ENCODE data around the gene ANKRD11.
"Not testable (repeated sequence)": the region's sequence is repeated elsewhere in the genome, so short reads cannot be mapped to it uniquely, and the experiment has no call there.

Gene ANKRD11

GRCh38 chr16:89383095-89384003 lies 107.0 kb downstream of the ANKRD11 start:
- Histone ChIP-seq H3K27ac (ENCODE audit: low read length) (no peak overlapping the region), H3K27me3 (replicated peaks; ENCODE audit: insufficient read depth, low read length) (no peaks in the 10 kb centered on the region), H4K20me1 (ENCODE audit: insufficient read depth, low read length) (peaks cover 15% of the 10 kb centered on the region; the same call in 1 of the 2 replicates), H3K9me2 (replicated peaks; ENCODE audit: insufficient read depth, low read length) (no peaks in the 10 kb centered on the region), H3K36me3 (replicated peaks; ENCODE audit: insufficient read depth, low read length) (no peaks in the 10 kb centered on the region), H3K9ac (ENCODE audit: low read length) (no peak overlapping the region), H3K4me2 (ENCODE audit: low read depth, low read length) (no peak overlapping the region), H3K4me3 (ENCODE audit: low read length) (no peak overlapping the region), H3F3A (ENCODE audit: insufficient read depth, low read length) (no peaks in the 10 kb centered on the region), H3K9me3 (replicated peaks; ENCODE audit: insufficient read depth, low read length) (no peaks in the 10 kb centered on the region), H3K4me1 (ENCODE audit: low read length) (no peaks in the 10 kb centered on the region), H2AFZ (ENCODE audit: low read length) (no peak overlapping the region), H3K79me2 (ENCODE audit: low read length) (peaks cover 96% of the 10 kb centered on the region)
- DNase-seq, result no peak
- TF ChIP-seq EZH2 (optimal IDR thresholded peaks at IDR 0.05; ENCODE audit: low read depth, low read length) (no peak), CTCF (IDR thresholded peaks at IDR 0.05; ENCODE audit: low read length) (no peak), EZH2phosphoT487 (IDR thresholded peaks at IDR 0.05; ENCODE audit: low read length) (no peak)

- not testable (repeated sequence) for H3K36me3 ChIP-seq (replicated peaks; ENCODE audit: insufficient read depth, low read length); H3F3A ChIP-seq (ENCODE audit: insufficient read depth, low read length); H3K4me3 ChIP-seq (ENCODE audit: low read length); H3K4me2 ChIP-seq (ENCODE audit: low read depth, low read length); H3K9me2 ChIP-seq (replicated peaks; ENCODE audit: insufficient read depth, low read length); DNase-seq; H3K4me1 ChIP-seq (ENCODE audit: low read length); H3K27ac ChIP-seq (ENCODE audit: low read length); H3K9me3 ChIP-seq (replicated peaks; ENCODE audit: insufficient read depth, low read length); H3K9ac ChIP-seq (ENCODE audit: low read length); H3K27me3 ChIP-seq (replicated peaks; ENCODE audit: insufficient read depth, low read length); H2AFZ ChIP-seq (ENCODE audit: low read length)
- H4K20me1 ChIP-seq (ENCODE audit: insufficient read depth, low read length), result peaks cover 15% of the 10 kb centered on the region; the same call in 1 of the 2 replicates
- H3K79me2 ChIP-seq (ENCODE audit: low read length), result peaks cover 96% of the 10 kb centered on the region
These were observed 107.8 kb downstream of the ANKRD11 start for GRCh38 chr16:89382555-89382954.

DNA sequence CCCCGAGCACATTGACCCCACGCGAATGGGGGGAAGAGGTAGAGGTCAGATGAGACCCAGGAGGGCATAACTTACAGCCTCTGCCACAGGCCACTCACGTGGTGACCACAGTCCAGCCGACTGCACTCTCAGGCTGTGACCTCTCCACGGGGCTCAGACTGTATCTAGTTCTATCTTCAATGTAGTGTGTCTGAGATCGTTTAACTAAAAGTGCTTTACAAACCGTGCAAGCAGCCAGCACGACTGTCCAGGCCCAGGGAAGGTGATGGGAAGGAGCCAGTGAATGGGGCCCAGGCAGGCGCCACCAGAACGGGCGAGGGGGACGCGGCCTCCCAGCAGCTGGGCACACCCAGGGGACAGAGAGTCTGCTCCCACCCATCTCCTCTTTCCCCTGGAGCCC lies 108.6 kb downstream of the ANKRD11 start:
- Histone ChIP-seq H3F3A (ENCODE audit: insufficient read depth, low read length) (no peaks in the 10 kb centered on the region), H3K36me3 (replicated peaks; ENCODE audit: insufficient read depth, low read length) (no peaks in the 10 kb centered on the region), H3K9me2 (replicated peaks; ENCODE audit: insufficient read depth, low read length) (no peaks in the 10 kb centered on the region), H3K9ac (ENCODE audit: low read length) (no peak overlapping the region), H3K27me3 (replicated peaks; ENCODE audit: insufficient read depth, low read length) (no peaks in the 10 kb centered on the region), H3K4me2 (ENCODE audit: low read depth, low read length) (no peak overlapping the region), H3K27ac (ENCODE audit: low read length) (no peak overlapping the region), H4K20me1 (ENCODE audit: insufficient read depth, low read length) (peaks cover 15% of the 10 kb centered on the region; the same call in 1 of the 2 replicates), H3K4me1 (ENCODE audit: low read length) (no peaks in the 10 kb centered on the region), H2AFZ (ENCODE audit: low read length) (no peak overlapping the region), H3K79me2 (ENCODE audit: low read length) (peaks cover 98% of the 10 kb centered on the region), H3K9me3 (replicated peaks; ENCODE audit: insufficient read depth, low read length) (no peaks in the 10 kb centered on the region), H3K4me3 (ENCODE audit: low read length) (no peak overlapping the region)
- no peak for TF ChIP-seq EZH2 (optimal IDR thresholded peaks at IDR 0.05; ENCODE audit: low read depth, low read length)
- no peak for TF ChIP-seq CTCF (IDR thresholded peaks at IDR 0.05; ENCODE audit: low read length)
- TF ChIP-seq EZH2phosphoT487 (IDR thresholded peaks at IDR 0.05; ENCODE audit: low read length), result no peak
- no peak for DNase-seq

DNA sequence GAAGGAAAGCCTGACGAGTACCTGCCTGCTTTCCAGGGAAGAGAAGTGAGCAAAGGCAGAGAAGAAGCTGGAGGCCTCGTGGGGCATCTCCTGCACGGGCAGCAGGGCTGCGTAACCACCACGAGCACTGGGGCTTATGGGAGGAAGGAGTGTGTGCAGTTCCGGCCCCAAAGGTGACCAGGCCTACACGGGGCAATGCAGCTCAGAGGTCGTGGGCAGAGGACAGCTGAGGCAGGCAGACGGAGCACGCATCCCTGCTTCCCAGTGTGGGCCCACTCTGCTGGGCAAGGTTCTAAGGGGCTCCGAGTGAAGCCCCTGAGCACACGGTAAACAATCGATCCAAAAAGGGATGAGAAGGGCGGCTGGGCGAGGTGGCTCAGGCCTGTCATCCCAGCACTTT lies 109.7 kb downstream of the ANKRD11 start:
- Histone ChIP-seq H3K79me2 (ENCODE audit: low read length) (peaks cover 98% of the 10 kb centered on the region), H3K27ac (ENCODE audit: low read length) (no peak overlapping the region), H3K9ac (ENCODE audit: low read length) (no peak overlapping the region), H3K4me3 (ENCODE audit: low read length) (no peak overlapping the region), H3K36me3 (replicated peaks; ENCODE audit: insufficient read depth, low read length) (no peaks in the 10 kb centered on the region), H3F3A (ENCODE audit: insufficient read depth, low read length) (no peaks in the 10 kb centered on the region), H3K27me3 (replicated peaks; ENCODE audit: insufficient read depth, low read length) (no peaks in the 10 kb centered on the region), H2AFZ (ENCODE audit: low read length) (no peak overlapping the region), H3K4me1 (ENCODE audit: low read length) (no peaks in the 10 kb centered on the region), H3K4me2 (ENCODE audit: low read depth, low read length) (no peak overlapping the region), H4K20me1 (ENCODE audit: insufficient read depth, low read length) (peaks cover 12% of the 10 kb centered on the region; the same call in 1 of the 2 replicates), H3K9me3 (replicated peaks; ENCODE audit: insufficient read depth, low read length) (no peaks in the 10 kb centered on the region), H3K9me2 (replicated peaks; ENCODE audit: insufficient read depth, low read length) (no peaks in the 10 kb centered on the region)
- DNase-seq, result no peak
- TF ChIP-seq EZH2 (optimal IDR thresholded peaks at IDR 0.05; ENCODE audit: low read depth, low read length) (no peak), EZH2phosphoT487 (IDR thresholded peaks at IDR 0.05; ENCODE audit: low read length) (no peak), CTCF (IDR thresholded peaks at IDR 0.05; ENCODE audit: low read length) (no peak)

All from MM.1S (cell line).